Renal cortex interstitium (tissue), 15 donors: ENCODE measurements around the gene RNF144B. TPM values are rescaled to one million over a fixed set of nuclear protein-coding genes. Genes with fewer than 3 reads are reported as not detected.
"Not testable (repeated sequence)": the region's sequence is repeated elsewhere in the genome, so short reads cannot be mapped to it uniquely, and the experiment has no call there.

Experiments used
- DNase-seq, 11 donors: peaks; one replicate each; pipeline ENCODE4 v3.0.0-alpha.2; 2013; ENCODE audit warnings: low read depth in 9 of 11, low spot score in 4 of 11; ENCODE audit errors: extremely low read depth in 1 of 11
- long read RNA-seq, 16 experiments: transcript quantifications; one replicate each; lab custom pipeline, GENCODE V29; 2026
- polyA plus RNA-seq, 3 donors: library from polyadenylated mRNA; unstranded; fragments of 120-200 nt; gene quantifications; one replicate each; pipeline ENCODE4 v1.2.1, GENCODE V29; 2013; ENCODE audit not compliant: insufficient read length in 3 of 3

RNF144B gene
- 10 to 100 TPM; 15.7 to 21.9 (median 17.3) TPM for polyA plus RNA-seq
- long read RNA-seq, donor 1, full-length matches to known transcripts = 4 of 4 reads
- long read RNA-seq, donor 1, partial matches to known transcripts = 0 of 4 reads
- long read RNA-seq, donor 1, other reads (novel, unspliced or antisense) = 0 of 4 reads
- long read RNA-seq, donor 2 = 0 reads
- long read RNA-seq, donor 3, full-length matches to known transcripts = 4 of 4 reads
- long read RNA-seq, donor 3, partial matches to known transcripts = 0 of 4 reads
- long read RNA-seq, donor 3, other reads (novel, unspliced or antisense) = 0 of 4 reads
- long read RNA-seq, donor 4, full-length matches to known transcripts = 4 of 4 reads
- long read RNA-seq, donor 4, partial matches to known transcripts = 0 of 4 reads
- long read RNA-seq, donor 4, other reads (novel, unspliced or antisense) = 0 of 4 reads
- long read RNA-seq, donor 5 = 0 reads
- long read RNA-seq, donor 6, full-length matches to known transcripts = 1 of 1 reads
- long read RNA-seq, donor 6, partial matches to known transcripts = 0 of 1 reads
- long read RNA-seq, donor 6, other reads (novel, unspliced or antisense) = 0 of 1 reads
- long read RNA-seq, donor 7, full-length matches to known transcripts = 1 of 25 reads
- long read RNA-seq, donor 7, partial matches to known transcripts = 24 of 25 reads
- long read RNA-seq, donor 7, other reads (novel, unspliced or antisense) = 0 of 25 reads
- long read RNA-seq, donor 8 = 0 reads
- long read RNA-seq, donor 9, full-length matches to known transcripts = 2 of 2 reads
- long read RNA-seq, donor 9, partial matches to known transcripts = 0 of 2 reads
- long read RNA-seq, donor 9, other reads (novel, unspliced or antisense) = 0 of 2 reads
- long read RNA-seq, donor 10, full-length matches to known transcripts = 5 of 5 reads
- long read RNA-seq, donor 10, partial matches to known transcripts = 0 of 5 reads
- long read RNA-seq, donor 10, other reads (novel, unspliced or antisense) = 0 of 5 reads
- long read RNA-seq, donor 11, full-length matches to known transcripts = 1 of 23 reads
- long read RNA-seq, donor 11, partial matches to known transcripts = 22 of 23 reads
- long read RNA-seq, donor 11, other reads (novel, unspliced or antisense) = 0 of 23 reads
- long read RNA-seq, donor 12, full-length matches to known transcripts = 2 of 2 reads
- long read RNA-seq, donor 12, partial matches to known transcripts = 0 of 2 reads
- long read RNA-seq, donor 12, other reads (novel, unspliced or antisense) = 0 of 2 reads
- long read RNA-seq, donor 13 = 0 reads
- long read RNA-seq, donor 14, full-length matches to known transcripts = 4 of 4 reads
- long read RNA-seq, donor 14, partial matches to known transcripts = 0 of 4 reads
- long read RNA-seq, donor 14, other reads (novel, unspliced or antisense) = 0 of 4 reads
- long read RNA-seq, donor 15, full-length matches to known transcripts = 3 of 3 reads
- long read RNA-seq, donor 15, partial matches to known transcripts = 0 of 3 reads
- long read RNA-seq, donor 15, other reads (novel, unspliced or antisense) = 0 of 3 reads
- long read RNA-seq, donor 16, full-length matches to known transcripts = 8 of 8 reads
- long read RNA-seq, donor 16, partial matches to known transcripts = 0 of 8 reads
- long read RNA-seq, donor 16, other reads (novel, unspliced or antisense) = 0 of 8 reads

- DNase-seq = peak; percentile 45 to 77 (median 64)
Observed at GRCh38 chr6:18387061-18387721, at the start of gene RNF144B. Gene RNF144B, plus strand, starts transcription at chr6:18387350. Its CDS starts 12,185 bp downstream, at chr6:18399535.

GRCh38 chr6:18339599-18339998 lies 47.6 kb upstream of the RNF144B start:
- no peak for DNase-seq

GRCh38 chr6:18340781-18341551 lies 46.2 kb upstream of the RNF144B start:
- DNase-seq = no peak

- no peak for DNase-seq
Observed at GRCh38 chr6:18342223-18342622, 44.9 kb upstream of the RNF144B start.

GRCh38 chr6:18343741-18344140 lies 43.4 kb upstream of the RNF144B start:
- DNase-seq = no peak

GRCh38 chr6:18347021-18347577 lies 40.1 kb upstream of the RNF144B start:
- DNase-seq = no peak

GRCh38 chr6:18347866-18348265 lies 39.3 kb upstream of the RNF144B start:
- peak in 2 of 11 donors; percentile 18 to 29 for DNase-seq

- DNase-seq = no peak
Observed at GRCh38 chr6:18349386-18349785, 37.8 kb upstream of the RNF144B start.

- DNase-seq = peak in 1 of 11 donors; percentile 28
Observed at GRCh38 chr6:18350271-18350670, 36.9 kb upstream of the RNF144B start.

GRCh38 chr6:18350712-18351111 lies 36.4 kb upstream of the RNF144B start:
- DNase-seq = no peak

- DNase-seq = no peak
Observed at GRCh38 chr6:18352001-18352400, 35.1 kb upstream of the RNF144B start.

- DNase-seq = no peak
Observed at GRCh38 chr6:18352842-18353241, 34.3 kb upstream of the RNF144B start.

GRCh38 chr6:18353251-18353650 lies 33.9 kb upstream of the RNF144B start:
- DNase-seq = no peak

GRCh38 chr6:18357546-18357945 lies 29.6 kb upstream of the RNF144B start:
- not testable (repeated sequence) for DNase-seq

GRCh38 chr6:18359237-18359885 lies 27.8 kb upstream of the RNF144B start:
- no peak for DNase-seq

GRCh38 chr6:18360188-18360587 lies 27.0 kb upstream of the RNF144B start:
- no peak for DNase-seq
